CD4-positive, alpha-beta T cell treated with Interleukin-6 for 4 hours (primary cell): ENCODE data around the gene OSBPL9.
"Not testable (repeated sequence)": the region's sequence is repeated elsewhere in the genome, so short reads cannot be mapped to it uniquely, and the experiment has no call there.

ENCODE experiments used
- DNase-seq: peaks from one replicate; pipeline ENCODE4 v3.0.0-alpha.2; 2020; ENCODE audit warnings: mixed read lengths

OSBPL9 gene

DNA sequence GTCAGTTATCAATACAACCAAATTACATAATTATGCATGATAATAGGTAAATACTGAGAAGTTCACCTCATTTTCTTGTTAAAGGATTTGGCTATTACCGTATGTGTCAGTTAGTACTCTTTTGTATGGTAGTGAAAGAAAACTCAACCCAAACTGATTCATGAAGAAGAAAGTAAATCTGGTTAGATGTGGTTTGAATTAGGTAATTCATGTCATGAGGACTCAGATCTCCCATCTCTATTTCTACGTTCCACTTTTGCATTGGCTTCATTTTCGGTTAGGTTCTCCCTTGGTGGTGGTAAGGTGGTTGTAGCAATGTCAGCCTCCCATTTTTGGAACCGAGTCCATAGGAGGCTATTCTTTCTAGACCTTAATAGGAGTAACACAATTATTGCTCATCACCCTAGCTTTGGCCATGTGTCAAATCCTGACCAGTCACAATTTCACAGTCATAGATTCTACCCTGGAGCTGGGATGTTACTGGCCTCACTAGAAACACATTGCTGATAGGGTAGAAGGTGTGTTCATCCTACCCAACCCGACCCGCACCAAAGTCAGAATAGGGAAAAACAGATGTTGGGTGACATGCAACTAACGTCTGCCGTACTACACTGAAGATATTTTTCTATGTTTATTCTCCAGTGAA, 97.6 kb downstream of the OSBPL9 start:
- no peak for DNase-seq

DNA sequence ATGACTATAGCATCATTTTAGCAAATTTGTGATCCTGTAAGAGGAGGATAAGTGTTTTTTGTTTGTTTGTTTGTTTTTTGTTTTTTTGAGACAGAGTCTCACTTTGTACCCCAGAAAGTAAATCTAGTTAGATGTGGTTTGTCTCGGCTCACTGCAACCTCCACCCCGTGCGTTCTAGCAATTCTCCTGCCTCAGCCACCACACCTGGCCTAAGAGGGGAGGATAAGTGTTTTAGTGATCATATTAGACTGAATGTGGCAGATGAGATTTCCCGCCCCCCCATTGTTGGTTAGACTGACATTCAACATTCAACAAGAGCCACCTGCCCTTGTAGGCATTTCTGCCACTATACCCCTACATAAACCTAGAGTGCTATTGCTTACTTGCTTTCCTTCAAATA, 98.5 kb downstream of the OSBPL9 start:
- DNase-seq: no peak

DNA sequence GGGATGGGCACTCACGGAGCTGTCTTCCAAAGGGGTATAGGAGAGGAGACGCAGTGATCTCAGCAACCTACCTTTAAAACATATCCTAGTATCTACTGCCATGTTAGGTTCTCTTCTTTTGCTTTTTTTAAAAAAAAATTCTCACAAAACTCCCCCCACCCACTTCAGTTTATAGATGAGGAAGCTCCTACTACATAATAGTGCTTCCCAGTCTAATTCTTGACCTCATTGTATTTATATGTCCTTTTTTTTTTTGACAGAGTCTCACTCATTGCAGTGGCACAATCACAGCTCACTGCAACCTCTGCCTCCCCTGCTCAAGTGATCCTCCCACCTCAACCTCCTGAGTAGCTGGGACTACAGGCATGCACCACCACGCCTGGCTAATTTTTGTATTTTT, 99.9 kb downstream of the OSBPL9 start:
- DNase-seq: no peak

DNA sequence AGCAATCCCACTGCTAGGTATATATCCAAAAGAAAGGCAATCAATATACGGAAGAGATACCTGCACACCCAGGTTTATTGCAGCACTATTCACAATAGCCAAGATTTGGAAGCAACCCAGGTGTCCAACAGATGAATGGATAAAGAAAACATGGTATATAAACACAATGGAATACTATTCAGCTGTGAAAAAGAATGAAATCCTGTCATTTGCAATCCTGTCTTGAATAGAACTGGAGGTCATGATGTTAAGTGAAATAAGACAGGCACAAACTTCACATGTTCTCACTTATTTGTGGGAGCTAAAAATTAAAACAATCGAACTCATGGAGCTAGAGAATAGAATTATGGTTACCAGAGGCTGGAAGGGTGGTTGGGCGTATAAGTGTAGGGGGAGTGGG, 101.0 kb downstream of the OSBPL9 start:
- no peak for DNase-seq

DNA sequence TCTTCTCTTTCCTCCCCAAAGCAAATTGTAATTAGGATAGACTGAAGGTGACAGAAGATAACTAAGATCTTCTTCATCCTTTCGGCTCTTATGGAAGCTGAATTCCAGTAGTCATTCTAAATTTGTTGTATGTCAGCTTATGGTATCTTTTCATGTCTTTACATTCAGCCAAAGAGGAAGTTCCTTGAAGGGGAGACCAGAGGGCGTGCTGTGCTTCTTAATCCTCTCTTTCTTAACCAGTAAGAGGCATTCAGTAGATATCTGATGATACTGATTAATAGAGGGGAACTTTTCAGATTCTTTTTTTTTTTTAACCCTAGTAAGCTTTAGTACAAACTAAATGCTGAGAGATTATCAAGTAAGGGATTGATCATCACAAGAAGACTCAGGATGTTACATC, 102.3 kb downstream of the OSBPL9 start:
- DNase-seq: no peak

DNA sequence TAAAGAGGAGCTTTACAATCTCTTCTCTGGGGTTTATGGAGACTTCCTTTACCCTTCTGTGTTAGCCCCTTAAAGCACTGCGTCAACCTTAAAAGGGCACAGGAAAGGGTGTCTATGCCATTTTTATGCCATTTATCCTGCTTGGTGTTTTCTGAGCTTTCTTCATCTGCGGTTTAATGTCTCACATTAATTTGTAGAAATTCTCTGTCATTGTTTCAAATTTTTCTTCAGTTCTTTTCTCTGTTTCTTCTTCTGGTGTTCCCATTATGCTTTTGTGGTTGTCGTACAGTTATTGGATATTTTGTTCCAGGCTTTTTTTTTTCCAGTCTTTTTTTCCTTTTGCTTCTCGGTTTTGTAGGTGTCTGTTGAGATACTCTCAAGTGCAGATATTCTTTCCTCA, 107.9 kb downstream of the OSBPL9 start:
- no peak for DNase-seq

DNA sequence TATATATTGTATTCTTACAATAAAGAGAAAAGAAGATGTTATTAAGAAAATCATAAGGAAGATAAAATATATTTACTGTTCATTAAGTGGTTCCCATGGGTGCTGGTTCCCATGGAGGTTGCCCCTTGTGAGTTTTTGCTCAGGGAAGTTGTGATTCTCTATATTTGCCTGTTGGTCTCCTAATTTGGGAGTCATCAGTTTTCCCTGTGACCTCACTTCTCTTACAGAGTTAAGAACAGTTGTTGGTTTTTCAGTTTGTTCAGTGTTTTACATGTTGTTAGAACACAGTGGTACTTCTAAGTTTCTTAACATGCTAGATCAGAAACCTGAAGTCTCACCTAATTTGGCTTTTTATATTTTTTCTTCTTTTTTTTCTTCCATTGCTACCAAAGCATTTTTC, 109.2 kb downstream of the OSBPL9 start:
- no peak for DNase-seq

DNA sequence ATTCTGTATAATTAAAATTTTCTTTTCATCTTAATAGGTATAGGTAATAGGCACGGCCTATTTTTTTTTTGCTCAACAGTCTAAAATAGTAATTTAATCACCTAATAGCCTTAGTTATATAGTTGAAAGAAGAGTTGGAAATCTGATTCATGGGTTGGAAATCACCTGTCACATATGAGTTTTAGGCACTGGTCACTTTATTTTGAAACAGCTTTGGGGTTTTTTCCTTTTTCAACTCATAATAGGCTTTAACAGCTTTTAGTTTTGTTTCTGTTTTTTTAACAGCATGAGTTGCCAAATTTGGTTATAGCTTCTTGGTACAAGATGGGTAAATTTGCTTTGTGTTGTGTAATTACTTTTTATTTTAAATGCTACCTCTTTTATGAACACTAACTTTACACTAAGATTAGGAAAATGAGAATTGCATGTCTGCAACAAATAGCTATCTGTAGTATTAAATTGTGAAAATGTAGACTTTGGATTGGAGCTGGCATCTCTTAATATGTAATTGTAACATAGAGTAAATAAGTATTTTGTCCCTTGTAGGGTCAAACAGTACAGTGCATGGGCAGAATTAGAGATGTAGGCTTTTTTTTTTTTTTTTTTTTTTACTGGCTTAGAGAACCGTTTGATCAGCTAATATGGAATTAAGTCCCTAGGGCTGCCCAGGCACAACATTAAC, 109.8 kb downstream of the OSBPL9 start:
- no peak for DNase-seq

DNA sequence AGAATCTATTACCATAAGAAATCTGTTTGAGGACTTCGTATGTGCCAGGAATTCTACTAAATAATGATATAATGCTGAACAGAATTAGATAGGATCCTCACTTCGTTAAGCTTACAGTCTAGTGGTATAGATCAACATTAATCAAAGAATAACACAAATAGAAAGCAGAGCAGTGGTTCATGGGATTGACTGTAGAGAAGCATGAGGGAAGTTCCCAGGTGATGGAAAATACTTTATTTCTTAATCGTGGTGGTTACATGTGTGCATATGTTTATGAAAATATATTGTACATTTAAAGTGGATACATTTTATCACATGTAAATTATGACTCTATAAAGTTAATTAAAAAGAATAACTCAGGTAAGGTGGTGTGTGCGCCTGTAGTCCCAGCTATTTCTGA, 110.5 kb downstream of the OSBPL9 start:
- DNase-seq: no peak

DNA sequence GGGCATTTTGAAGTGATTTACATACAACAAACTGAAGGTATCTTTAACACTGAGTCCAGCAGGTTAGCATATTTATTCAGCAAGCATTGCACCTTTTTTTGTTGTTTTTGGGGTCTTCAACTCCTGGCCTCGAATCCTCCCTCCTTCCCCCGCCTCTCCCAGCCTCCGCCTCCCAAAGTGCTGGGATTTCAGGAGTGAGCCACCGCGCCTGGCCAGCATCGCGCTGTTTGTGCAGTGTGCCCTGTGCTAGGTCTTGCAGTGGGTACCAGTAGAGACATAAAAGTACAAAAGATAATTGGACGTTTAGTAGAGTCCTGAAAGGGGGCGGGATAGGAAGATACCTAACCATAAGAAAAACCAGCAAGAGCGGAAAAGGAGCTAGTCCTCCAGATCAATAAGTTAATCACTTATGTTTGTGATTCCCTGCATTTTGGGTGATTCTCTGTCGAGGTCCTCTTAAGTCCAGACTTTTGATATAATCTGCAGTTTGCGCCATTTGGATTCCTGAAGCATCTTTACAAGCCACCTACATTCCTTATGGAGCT, 111.8 kb downstream of the OSBPL9 start:
- DNase-seq: no peak

DNA sequence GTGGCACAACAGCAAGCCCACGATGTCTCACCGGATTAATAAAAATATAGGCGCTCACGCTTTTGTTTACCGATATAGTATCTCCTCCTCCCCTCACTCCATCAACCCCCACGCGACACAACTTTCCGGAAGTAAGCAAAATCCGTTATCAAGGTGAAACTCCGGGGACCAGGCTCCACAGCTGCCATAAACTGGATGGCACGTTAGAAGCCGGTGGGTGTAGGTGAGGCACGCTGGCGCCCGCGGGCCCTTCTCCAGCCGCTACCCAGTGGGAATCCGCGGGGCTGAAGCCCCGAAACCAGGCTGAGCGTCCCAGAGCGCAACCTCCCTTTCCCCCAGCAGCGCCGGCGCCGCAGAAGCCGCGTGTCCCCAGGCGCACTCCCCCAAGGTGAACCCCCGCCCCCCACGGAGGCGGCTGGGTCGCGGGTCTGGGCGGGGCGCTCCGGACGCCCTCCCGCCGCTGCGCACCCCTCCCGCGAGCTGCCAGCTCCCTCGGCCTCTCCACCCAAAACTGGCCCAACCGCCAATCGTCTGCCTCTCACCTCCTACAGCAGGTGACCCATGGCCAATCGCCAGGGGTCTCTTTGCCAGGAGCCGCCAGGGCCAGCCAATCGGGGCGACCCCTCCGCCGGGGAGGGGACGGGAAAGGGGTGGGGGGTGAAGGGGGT, 112.4 kb downstream of the OSBPL9 start:
- DNase-seq: peak; percentile 94

DNA sequence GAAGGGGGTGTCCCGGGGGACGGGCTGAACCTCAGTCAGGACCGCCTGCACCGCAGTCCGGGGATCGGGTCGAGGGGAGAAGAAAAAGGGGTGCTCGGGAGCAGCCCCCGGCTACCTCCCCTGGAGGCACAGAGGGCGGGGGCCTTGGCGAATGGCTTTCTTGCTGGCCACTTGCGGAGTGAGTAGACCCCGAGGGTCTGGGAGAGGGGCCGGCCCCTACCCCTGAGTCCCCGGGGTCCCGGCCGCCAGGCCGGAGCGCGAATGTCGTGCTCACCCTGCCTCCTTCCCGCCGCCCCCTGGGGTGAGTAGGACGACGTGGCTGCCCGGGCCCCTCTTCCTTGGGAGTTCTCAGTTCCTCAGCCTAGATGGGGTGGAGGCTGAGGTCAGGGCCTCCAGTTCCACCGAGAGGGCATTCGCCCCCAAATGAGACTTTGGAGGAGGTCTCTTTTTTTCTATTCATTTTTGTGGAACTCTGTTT, 113.0 kb downstream of the OSBPL9 start:
- DNase-seq: no peak

DNA sequence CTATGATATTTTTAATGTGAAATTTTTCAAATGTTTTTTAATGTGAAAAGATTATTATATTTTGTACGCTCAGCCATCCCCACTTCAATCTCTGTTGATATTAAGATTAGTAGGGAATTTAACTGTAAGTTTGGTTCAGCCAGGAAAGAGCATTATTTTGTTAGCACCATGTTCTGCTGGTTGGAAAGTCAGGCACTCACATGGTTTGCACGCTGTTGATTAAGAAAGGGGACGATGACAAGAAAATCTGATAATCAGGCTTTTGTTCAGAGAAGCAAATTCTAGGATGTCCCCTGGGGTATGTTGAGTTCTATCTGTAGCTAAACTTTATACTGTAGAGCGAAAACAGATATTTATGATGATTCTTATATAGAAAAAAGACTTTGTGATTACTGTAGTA, 115.1 kb downstream of the OSBPL9 start:
- DNase-seq: no peak

DNA sequence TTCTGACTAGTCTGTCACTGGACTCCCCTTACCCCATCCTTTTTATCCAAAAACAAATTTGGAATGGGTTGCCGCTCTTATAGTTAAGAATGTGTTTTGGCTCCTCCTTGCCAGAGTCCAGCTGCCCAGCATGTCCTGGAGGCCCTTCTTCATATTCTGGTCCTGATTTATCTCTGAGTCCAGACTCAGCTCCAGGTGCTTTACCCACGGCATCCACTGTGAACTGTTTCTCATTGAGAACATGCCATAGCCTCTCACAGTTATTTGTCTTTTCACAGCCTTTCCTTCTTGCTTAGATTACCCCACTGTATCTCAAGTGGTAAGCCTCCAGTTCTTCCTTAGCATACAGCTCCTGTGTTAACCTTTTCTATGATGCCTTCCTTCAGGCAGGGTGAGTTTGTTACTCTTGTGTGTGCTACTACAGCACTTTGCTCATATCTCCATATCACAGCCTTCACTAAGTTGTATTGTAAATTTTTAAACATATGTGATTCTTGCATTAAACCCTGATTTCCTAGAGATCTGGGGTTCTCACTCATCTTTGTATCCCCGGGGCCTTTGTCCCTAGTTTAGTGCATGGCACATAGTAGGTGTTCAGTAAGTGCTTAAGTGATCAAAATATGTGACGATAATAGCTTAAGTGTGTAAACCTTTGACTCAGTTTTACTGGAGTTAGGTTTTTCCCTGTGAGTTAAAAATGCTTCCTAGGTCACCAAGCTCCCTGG, 116.0 kb downstream of the OSBPL9 start:
- DNase-seq: no peak

DNA sequence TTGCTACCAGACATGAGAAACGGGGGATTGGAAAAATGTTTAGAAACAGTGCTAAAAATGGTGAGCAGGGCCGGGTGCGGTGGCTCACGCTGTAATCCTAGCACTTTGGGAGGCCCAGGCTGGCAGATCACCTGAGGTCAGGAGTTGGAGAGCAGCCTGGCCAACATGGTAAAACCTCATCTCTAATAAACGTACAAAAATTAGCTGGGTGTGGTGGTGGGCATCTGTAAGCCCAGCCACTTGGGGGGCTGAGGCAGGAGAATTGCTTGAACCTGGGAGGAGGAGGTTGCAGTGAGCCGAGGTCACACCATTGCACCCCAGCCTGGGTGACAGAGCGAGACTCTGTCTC, 116.5 kb downstream of the OSBPL9 start:
- not testable (repeated sequence) for DNase-seq

DNA sequence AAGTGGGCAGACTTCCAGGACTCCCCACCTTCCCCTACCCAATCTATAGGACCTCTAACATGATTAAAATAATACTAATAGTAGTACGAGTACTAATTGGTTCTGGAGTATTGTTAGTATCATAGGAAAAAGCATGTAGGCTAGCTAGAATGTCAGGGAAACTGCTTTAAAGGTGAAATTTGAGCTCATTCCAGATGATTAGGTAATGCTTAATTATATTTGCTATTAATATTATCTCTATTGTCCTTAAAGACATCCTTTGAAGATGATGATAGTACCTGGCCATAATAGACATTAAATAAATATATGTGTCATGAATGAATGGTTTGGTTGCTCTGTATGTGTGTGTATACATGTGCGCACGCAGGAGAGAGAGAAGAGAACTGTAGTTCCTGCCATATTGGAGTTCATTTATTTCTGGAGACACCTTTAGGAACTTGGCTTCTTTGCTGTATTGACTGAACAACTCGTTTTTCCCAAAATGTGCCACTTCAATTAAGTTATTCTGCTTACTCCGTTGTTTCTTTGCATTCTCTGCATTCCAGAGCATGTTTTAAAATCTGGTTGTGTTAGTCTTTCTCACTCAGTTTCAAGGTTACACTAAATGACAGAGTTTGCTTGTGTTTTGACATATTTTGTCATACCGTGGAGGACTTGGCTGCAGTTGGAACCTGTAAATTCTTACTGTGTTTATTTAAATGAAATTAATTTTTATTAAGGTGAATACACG, 117.1 kb downstream of the OSBPL9 start:
- DNase-seq: no peak

DNA sequence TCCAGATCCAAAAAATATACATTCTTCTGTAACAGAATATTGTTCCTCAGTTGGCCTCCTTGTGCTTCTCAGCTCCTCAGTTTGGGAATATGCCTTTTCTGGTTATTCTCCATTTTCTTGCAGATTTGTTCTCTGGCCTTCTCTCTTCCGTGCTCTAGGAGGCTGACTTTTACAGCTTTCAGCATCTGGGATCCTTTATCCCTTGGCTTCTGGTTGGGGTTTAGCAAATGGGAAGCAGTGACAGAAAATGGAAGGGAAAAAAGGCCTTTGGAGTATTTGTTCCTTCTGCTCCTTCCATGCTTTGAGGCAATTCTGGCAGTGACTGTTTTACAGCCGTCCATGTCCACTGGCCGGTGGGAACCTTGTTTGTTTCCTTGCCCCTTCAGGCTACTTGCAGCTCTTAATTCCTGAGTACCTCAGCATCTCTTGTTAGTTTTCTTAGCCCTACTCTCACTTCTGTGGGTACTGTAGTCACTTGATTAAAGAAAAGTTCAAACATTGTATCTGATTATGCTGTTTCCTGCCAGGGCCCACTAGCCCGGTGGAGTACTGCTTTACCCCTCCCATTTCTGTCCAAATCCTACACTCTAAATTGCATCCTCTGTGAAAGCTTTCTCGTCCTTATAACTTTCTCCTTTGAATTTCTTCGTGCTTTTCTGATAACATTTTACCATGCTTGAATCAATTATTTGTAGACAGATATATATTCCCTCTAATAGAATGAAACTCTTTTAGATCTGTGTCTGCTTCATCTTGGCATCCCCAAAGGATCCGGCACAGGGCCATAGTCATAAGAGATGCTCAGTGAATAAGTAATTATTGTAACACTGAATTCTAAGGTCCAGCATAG, 118.2 kb downstream of the OSBPL9 start:
- peak; percentile 21 for DNase-seq

DNA sequence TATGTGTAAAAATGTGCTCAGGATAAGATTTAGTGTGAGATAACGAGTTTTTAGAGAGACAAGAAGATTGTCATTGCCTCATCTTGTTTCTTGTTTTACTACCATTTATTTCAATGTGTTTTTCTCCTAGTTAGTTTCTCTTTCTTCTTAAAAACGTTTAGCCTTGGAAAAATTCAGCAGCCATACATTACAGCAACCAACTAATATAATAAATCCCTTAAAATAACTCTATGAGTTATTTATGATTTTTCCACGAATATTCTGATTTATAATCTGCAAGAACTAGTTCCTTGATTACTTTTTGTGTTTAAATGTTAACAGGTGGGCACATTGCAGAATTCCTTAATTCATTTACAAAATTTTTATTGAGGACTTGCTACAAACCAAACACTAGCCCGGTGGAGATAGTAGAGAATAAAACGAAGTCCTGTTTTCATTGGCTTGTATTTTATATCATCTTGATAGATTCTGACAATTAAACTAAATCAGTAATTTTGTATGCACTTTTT, 118.9 kb downstream of the OSBPL9 start:
- DNase-seq: no peak

DNA sequence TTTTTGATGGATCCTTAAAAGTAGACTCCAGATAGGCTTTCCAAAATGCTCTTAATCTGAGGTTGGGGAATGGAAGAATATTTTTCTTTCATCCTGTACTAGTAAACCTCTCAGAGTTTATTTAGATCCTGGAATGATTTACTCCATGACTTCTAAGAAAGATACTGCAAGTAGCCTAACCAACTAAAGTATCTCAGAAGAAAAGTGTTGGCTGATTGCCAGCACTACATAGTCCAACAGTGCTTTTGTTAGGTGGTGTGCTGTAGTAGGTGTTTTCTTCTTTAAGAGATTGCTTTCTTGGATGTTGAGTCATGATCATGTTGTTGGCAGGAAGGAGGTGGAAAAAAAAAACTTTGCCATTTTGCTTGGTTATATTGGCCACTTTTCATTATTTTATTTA, 119.8 kb downstream of the OSBPL9 start:
- peak; percentile 15 for DNase-seq

DNA sequence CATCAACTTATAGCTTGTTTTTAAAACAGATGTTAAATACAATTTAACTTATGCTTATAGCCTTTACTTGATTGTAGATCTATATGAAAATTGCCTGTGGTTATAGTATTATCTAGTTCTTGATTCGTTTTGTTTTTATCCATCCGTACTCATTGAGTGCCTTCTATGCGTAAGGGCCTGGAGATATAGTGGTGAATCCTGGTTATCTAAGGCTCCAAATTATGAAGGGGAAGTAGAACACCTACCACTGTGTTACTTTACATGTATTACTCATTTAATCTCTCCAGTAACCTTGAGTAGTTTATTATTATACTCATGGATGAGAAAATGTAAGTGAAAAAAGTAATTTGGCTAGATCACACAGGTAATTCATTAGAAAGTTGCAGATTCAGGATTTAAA, 121.8 kb downstream of the OSBPL9 start:
- DNase-seq: no peak

DNA sequence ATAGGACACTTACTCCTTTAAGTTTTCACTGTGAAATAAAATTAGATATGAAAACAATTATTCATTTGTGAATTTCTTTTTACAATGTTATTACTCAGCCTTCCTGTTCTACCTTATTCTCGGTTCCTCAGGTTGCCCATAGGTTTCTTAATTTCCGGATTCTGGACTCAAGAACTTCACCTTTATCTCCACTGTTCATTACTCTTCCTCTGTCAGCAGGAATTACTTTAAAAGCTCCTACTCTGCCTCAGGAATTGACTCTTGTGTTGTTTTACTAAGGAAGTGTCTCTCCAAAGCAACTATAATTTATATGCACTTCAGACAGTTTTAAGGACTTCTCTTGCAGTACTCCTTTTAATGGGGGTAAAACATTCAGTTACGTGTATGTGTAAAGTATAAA, 123.8 kb downstream of the OSBPL9 start:
- DNase-seq: no peak
